Measurements from ENCODE around the gene HSD17B2. TPM values are rescaled to one million over a fixed set of nuclear protein-coding genes. Genes with fewer than 3 reads are reported as not detected.

Gene HSD17B2
- polyA plus RNA-seq, 1 of the 3 experiments (the other 2 are of a cell fraction), result not detected

GRCh38 chr16:82013139-82013538 lies 21.9 kb upstream of the HSD17B2 start (continued):
- TF ChIP-seq SIN3A (IDR thresholded peaks at IDR 0.05; ENCODE audit: borderline replicate concordance, low read depth, low read length), result no peak
- TF ChIP-seq EZH2phosphoT487 (IDR thresholded peaks at IDR 0.05; ENCODE audit: borderline replicate concordance, low read depth), result no peak
- no peak for TF ChIP-seq TEAD4 (IDR thresholded peaks at IDR 0.05; ENCODE audit: borderline replicate concordance, insufficient read depth)

GRCh38 chr16:82016263-82016662 lies 18.8 kb upstream of the HSD17B2 start:
- 22% methylated on average over 7 of the region's 7 CpGs for WGBS (ENCODE audit: low lambda C conversion rate)
- Histone ChIP-seq H3K9me2 (no peaks in the 10 kb centered on the region), H3F3A (replicated peaks; ENCODE audit: insufficient read depth) (no peaks in the 10 kb centered on the region), H2AFZ (ENCODE audit: low read depth) (no peak overlapping the region), H3K9me3 (no peaks in the 10 kb centered on the region), H3K27me3 (ENCODE audit: insufficient read depth) (no peaks in the 10 kb centered on the region; the same call in 1 of the 2 replicates), H3K4me3 (ENCODE audit: low read depth in 2 of 2, low read length in 1 of 2) (peak overlapping the region in 1 of 2 experiments; percentile 13; a peak in 1 of 4 replicates), H3K27ac (ENCODE audit: low read depth in 2 of 2, low read length in 1 of 2) (no peak overlapping the region), H4K20me1 (ENCODE audit: insufficient read depth) (no peaks in the 10 kb centered on the region), H3K4me1 (ENCODE audit: control insufficient read depth in 1 of 2, insufficient read depth in 2 of 2, low read depth in 1 of 2, low read length in 1 of 2) (no peaks in the 10 kb centered on the region), H3K9ac (no peak overlapping the region), H3K79me2 (ENCODE audit: insufficient read depth) (no peaks in the 10 kb centered on the region), H3K4me2 (peak overlapping the region; percentile 35), H3K36me3 (replicated peaks in 1 of 2; ENCODE audit: control insufficient read depth in 1 of 2, insufficient read depth in 2 of 2, low read length in 1 of 2) (no peaks in the 10 kb centered on the region)
- CTCF ChIA-PET, result interaction anchor here (1.1 kb wide), 1 partner anchor 27 kb away, joined by 3 read pairs; no protein-coding TSS in a partner anchor
- peak; percentile 34 for DNase-seq
- POLR2A ChIA-PET, result no interaction called here
- TF ChIP-seq RCOR1 (IDR thresholded peaks at IDR 0.05; ENCODE audit: low read length) (no peak), CTCF (IDR thresholded peaks at IDR 0.05) (peak; percentile 52)

GRCh38 chr16:82016964-82017363 lies 18.1 kb upstream of the HSD17B2 start:
- Histone ChIP-seq H4K20me1 (ENCODE audit: insufficient read depth) (no peaks in the 10 kb centered on the region), H3K9ac (no peak overlapping the region), H3K4me2 (no peak overlapping the region), H3K27ac (ENCODE audit: low read depth in 2 of 2, low read length in 1 of 2) (no peak overlapping the region), H3K9me3 (no peaks in the 10 kb centered on the region), H3F3A (replicated peaks; ENCODE audit: insufficient read depth) (no peaks in the 10 kb centered on the region), H2AFZ (ENCODE audit: low read depth) (no peak overlapping the region), H3K4me1 (ENCODE audit: control insufficient read depth in 1 of 2, insufficient read depth in 2 of 2, low read depth in 1 of 2, low read length in 1 of 2) (no peaks in the 10 kb centered on the region), H3K36me3 (replicated peaks in 1 of 2; ENCODE audit: control insufficient read depth in 1 of 2, insufficient read depth in 2 of 2, low read length in 1 of 2) (no peaks in the 10 kb centered on the region), H3K4me3 (ENCODE audit: low read depth in 2 of 2, low read length in 1 of 2) (no peak overlapping the region), H3K27me3 (ENCODE audit: insufficient read depth) (no peaks in the 10 kb centered on the region; the same call in 1 of the 2 replicates), H3K79me2 (ENCODE audit: insufficient read depth) (no peaks in the 10 kb centered on the region), H3K9me2 (no peaks in the 10 kb centered on the region)
- 32% methylated on average over 2 of the region's 2 CpGs for WGBS (ENCODE audit: low lambda C conversion rate)
- no peak for TF ChIP-seq EP300 (IDR thresholded peaks at IDR 0.05; ENCODE audit: borderline replicate concordance in 1 of 2, low read depth in 1 of 2, low read length in 1 of 2)
- no peak for TF ChIP-seq RXRA (IDR thresholded peaks at IDR 0.05; ENCODE audit: borderline replicate concordance, low read depth)
- ChIA-PET CTCF (interaction anchor here (1.1 kb wide), 1 partner anchor 26 kb away, joined by 3 read pairs; no protein-coding TSS in a partner anchor), POLR2A (no interaction called here)
- no peak for DNase-seq

All from SK-N-SH (cell line).